SK-N-MC (cell line): Measurements from ENCODE around the gene UXS1.

Experiments
- DNase-seq: peaks from one replicate; pipeline ENCODE4 v3.0.0-alpha.2; 2011; ENCODE audit warnings: low read depth, low spot score
- H3K27ac ChIP-seq: fragments of 200-600 bp; sonication (generic); 2 replicates; pipeline ENCODE4 v1.5.1; 2016; ENCODE audit warnings: mixed run types
- H3K36me3 ChIP-seq: fragments of 200-600 bp; sonication (generic); 2 replicates; pipeline ENCODE4 v1.6.1; 2017; ENCODE audit warnings: antibody characterized with exemption, low read length, mixed read lengths; ENCODE audit not compliant: insufficient read depth
- H3K4me3 ChIP-seq: fragments of 200-600 bp; sonication (generic); 2 replicates; pipeline ENCODE4 v1.5.1; 2016
- H3K9ac ChIP-seq: fragments of 200-600 bp; sonication (generic); 2 replicates; pipeline ENCODE4 v1.8.0; 2017; ENCODE audit warnings: mixed run types, mixed read lengths; ENCODE audit not compliant: insufficient read length
- H3K9me3 ChIP-seq: fragments of 200-600 bp; sonication (generic); 2 replicates; pipeline ENCODE4 v1.6.1; 2017; ENCODE audit warnings: low read depth, mild to moderate bottlenecking, antibody characterized with exemption, low read length, moderate library complexity, mixed read lengths
- EZH2 ChIP-seq: fragments of 200-600 bp; sonication (generic); IDR thresholded peaks from one replicate; pipeline ENCODE4 v1.6.1; 2017; ENCODE audit warnings: antibody characterized with exemption
- FOXP2 ChIP-seq: optimal IDR thresholded peaks from 2 replicates; pipeline ENCODE3; 2011; ENCODE audit warnings: mild to moderate bottlenecking, moderate library complexity; ENCODE audit not compliant: insufficient read depth; ENCODE audit errors: extremely low read length, control extremely low read depth
- POLR2AphosphoS5 ChIP-seq: IDR thresholded peaks from 2 replicates; pipeline ENCODE4 v1.6.1; 2012; ENCODE audit warnings: mild to moderate bottlenecking, low read depth, low read length, borderline replicate concordance

UXS1 gene

GRCh38 chr2:106183101-106183696 lies 10.9 kb downstream of the UXS1 start:
- Histone ChIP-seq H3K9me3 (no peaks in the 10 kb centered on the region), H3K9ac (no peak overlapping the region), H3K4me3 (no peak overlapping the region), H3K36me3 (no peaks in the 10 kb centered on the region), H3K27ac (no peak overlapping the region)
- TF ChIP-seq EZH2 (no peak), POLR2AphosphoS5 (no peak), FOXP2 (no peak)
- DNase-seq: no peak

GRCh38 chr2:106181064-106181463 lies 13.0 kb downstream of the UXS1 start:
- no peak overlapping the region for H3K27ac ChIP-seq
- H3K4me3 ChIP-seq: no peak overlapping the region
- H3K9me3 ChIP-seq: no peaks in the 10 kb centered on the region
- DNase-seq: no peak
- TF ChIP-seq FOXP2 (no peak), EZH2 (no peak), POLR2AphosphoS5 (no peak)
- H3K9ac ChIP-seq: no peak overlapping the region
- H3K36me3 ChIP-seq: no peaks in the 10 kb centered on the region

GRCh38 chr2:106180602-106181001 lies 13.5 kb downstream of the UXS1 start:
- Histone ChIP-seq H3K36me3 (no peaks in the 10 kb centered on the region), H3K27ac (no peak overlapping the region), H3K9me3 (no peaks in the 10 kb centered on the region), H3K4me3 (no peak overlapping the region), H3K9ac (no peak overlapping the region)
- TF ChIP-seq POLR2AphosphoS5 (no peak), EZH2 (no peak), FOXP2 (no peak)
- DNase-seq: no peak

- H3K36me3 ChIP-seq: no peaks in the 10 kb centered on the region
- no peak overlapping the region for H3K9ac ChIP-seq
- H3K4me3 ChIP-seq: no peak overlapping the region
- DNase-seq: no peak
- H3K27ac ChIP-seq: no peak overlapping the region
- no peaks in the 10 kb centered on the region for H3K9me3 ChIP-seq
- no peak for TF ChIP-seq EZH2
- no peak for TF ChIP-seq FOXP2
- no peak for TF ChIP-seq POLR2AphosphoS5
Measured at GRCh38 chr2:106178716-106179115, 15.4 kb downstream of the UXS1 start.

- TF ChIP-seq EZH2 (no peak), FOXP2 (no peak), POLR2AphosphoS5 (no peak)
- Histone ChIP-seq H3K9me3 (no peaks in the 10 kb centered on the region), H3K36me3 (no peaks in the 10 kb centered on the region), H3K4me3 (no peak overlapping the region), H3K27ac (no peak overlapping the region), H3K9ac (no peak overlapping the region)
- DNase-seq: no peak
Measured at GRCh38 chr2:106177581-106177980, 16.5 kb downstream of the UXS1 start.

- no peak overlapping the region for H3K27ac ChIP-seq
- no peak overlapping the region for H3K9ac ChIP-seq
- DNase-seq: no peak
- H3K36me3 ChIP-seq: no peaks in the 10 kb centered on the region
- no peaks in the 10 kb centered on the region for H3K9me3 ChIP-seq
- no peak overlapping the region for H3K4me3 ChIP-seq
- no peak for TF ChIP-seq FOXP2
- TF ChIP-seq POLR2AphosphoS5: no peak
- TF ChIP-seq EZH2: no peak
Measured at GRCh38 chr2:106176446-106177099, 17.5 kb downstream of the UXS1 start.

GRCh38 chr2:106175086-106175850 lies 18.8 kb downstream of the UXS1 start:
- H3K36me3 ChIP-seq: no peaks in the 10 kb centered on the region
- no peak overlapping the region for H3K27ac ChIP-seq
- H3K9me3 ChIP-seq: no peaks in the 10 kb centered on the region
- no peak overlapping the region for H3K9ac ChIP-seq
- H3K4me3 ChIP-seq: no peak overlapping the region
- DNase-seq: no peak
- TF ChIP-seq EZH2: no peak
- no peak for TF ChIP-seq POLR2AphosphoS5
- TF ChIP-seq FOXP2: no peak

GRCh38 chr2:106174056-106174455 lies 20.0 kb downstream of the UXS1 start:
- TF ChIP-seq FOXP2: no peak
- TF ChIP-seq POLR2AphosphoS5: no peak
- TF ChIP-seq EZH2: no peak
- Histone ChIP-seq H3K9ac (no peak overlapping the region), H3K27ac (no peak overlapping the region), H3K4me3 (no peak overlapping the region), H3K9me3 (no peaks in the 10 kb centered on the region), H3K36me3 (no peaks in the 10 kb centered on the region)
- no peak for DNase-seq
